HG03064 (cell line): ENCODE measurements around the gene NSG2.
"Not testable (repeated sequence)": the region's sequence is repeated elsewhere in the genome, so short reads cannot be mapped to it uniquely, and the experiment has no call there.

Source experiments
- ATAC-seq: cut with Tn5 transposase; IDR thresholded peaks from one replicate; pipeline ENCODE4 v1.9.1; 2021; ENCODE audit warnings: low read depth; ENCODE audit not compliant: unreplicated experiment

NSG2 gene

GRCh38 chr5:174045470-174046025, at the start of gene NSG2:
Gene NSG2 (plus strand): TSS chr5:174045706. CDS start chr5:174046756, 1,050 bp downstream.
- ATAC-seq: peak; percentile 89

- ATAC-seq: no peak
Observed at GRCh38 chr5:173997331-173997730, 48.2 kb upstream of the NSG2 start.

- no peak for ATAC-seq
Observed at GRCh38 chr5:173998531-173998930, 47.0 kb upstream of the NSG2 start.

- ATAC-seq: no peak
Observed at GRCh38 chr5:174000076-174000475, 45.4 kb upstream of the NSG2 start.

GRCh38 chr5:174003795-174004194, 41.7 kb upstream of the NSG2 start:
- ATAC-seq: no peak

GRCh38 chr5:174008922-174009321, 36.6 kb upstream of the NSG2 start:
- no peak for ATAC-seq

- ATAC-seq: no peak
Observed at GRCh38 chr5:174010365-174010764, 35.1 kb upstream of the NSG2 start.

GRCh38 chr5:174011441-174011840, 34.1 kb upstream of the NSG2 start:
- ATAC-seq: no peak

GRCh38 chr5:174020069-174020927, 25.2 kb upstream of the NSG2 start:
- not testable (repeated sequence) for ATAC-seq

- ATAC-seq: no peak
Observed at GRCh38 chr5:174020928-174021304, 24.6 kb upstream of the NSG2 start.

GRCh38 chr5:174022384-174023095, 23.0 kb upstream of the NSG2 start:
- ATAC-seq: no peak

GRCh38 chr5:174030286-174030685, 15.2 kb upstream of the NSG2 start:
- no peak for ATAC-seq

GRCh38 chr5:174044466-174045254, 846 bp upstream of the NSG2 start:
- no peak for ATAC-seq

- no peak for ATAC-seq
Observed at GRCh38 chr5:174046558-174046957, 1.1 kb downstream of the NSG2 start.

- no peak for ATAC-seq
Observed at GRCh38 chr5:174047472-174048099, 2.1 kb downstream of the NSG2 start.

- ATAC-seq: no peak
Observed at GRCh38 chr5:174052636-174053035, 7.1 kb downstream of the NSG2 start.

GRCh38 chr5:174053905-174054304, 8.4 kb downstream of the NSG2 start:
- no peak for ATAC-seq

GRCh38 chr5:174056064-174056847, 10.8 kb downstream of the NSG2 start:
- no peak for ATAC-seq

- no peak for ATAC-seq
Observed at GRCh38 chr5:174057206-174057605, 11.7 kb downstream of the NSG2 start.
